HG03354 (cell line): Measurements from ENCODE around the gene LAMA2.
A peak's percentile ranks its signal among the peaks of the same experiment; 100 is the strongest.

ENCODE experiments used
- ATAC-seq: cut with Tn5 transposase; IDR thresholded peaks from one replicate; pipeline ENCODE4 v1.9.1; 2021; ENCODE audit warnings: mild to moderate bottlenecking; ENCODE audit not compliant: unreplicated experiment, poor library complexity, severe bottlenecking

Gene LAMA2

GRCh38 chr6:128882991-128883611, at the start of gene LAMA2:
Gene LAMA2 (plus strand): TSS chr6:128883138. CDS start chr6:128883246, 108 bp downstream.
- ATAC-seq = peak; percentile 57

- no peak for ATAC-seq
These were observed 46.2 kb upstream of the LAMA2 start for GRCh38 chr6:128836761-128837160.

- ATAC-seq = no peak
These were observed 41.4 kb upstream of the LAMA2 start for GRCh38 chr6:128841518-128841917.

- ATAC-seq = no peak
These were observed 38.3 kb upstream of the LAMA2 start for GRCh38 chr6:128844598-128844997.

- ATAC-seq = no peak
These were observed 35.3 kb upstream of the LAMA2 start for GRCh38 chr6:128847431-128848210.

- ATAC-seq = no peak
These were observed 34.6 kb upstream of the LAMA2 start for GRCh38 chr6:128848212-128848935.

GRCh38 chr6:128855581-128856085, 27.3 kb upstream of the LAMA2 start:
- no peak for ATAC-seq

GRCh38 chr6:128857806-128858205, 25.1 kb upstream of the LAMA2 start:
- ATAC-seq = no peak

- no peak for ATAC-seq
These were observed 22.2 kb upstream of the LAMA2 start for GRCh38 chr6:128860782-128861181.

GRCh38 chr6:128863983-128864382, 19.0 kb upstream of the LAMA2 start:
- no peak for ATAC-seq

- no peak for ATAC-seq
These were observed 12.2 kb upstream of the LAMA2 start for GRCh38 chr6:128870746-128871145.

- no peak for ATAC-seq
These were observed 8.1 kb upstream of the LAMA2 start for GRCh38 chr6:128874863-128875262.

GRCh38 chr6:128882560-128882959, 378 bp upstream of the LAMA2 start:
- ATAC-seq = no peak

- ATAC-seq = no peak
These were observed 968 bp downstream of the LAMA2 start for GRCh38 chr6:128883906-128884305.

GRCh38 chr6:128885381-128885780, 2.4 kb downstream of the LAMA2 start:
- no peak for ATAC-seq

GRCh38 chr6:128886706-128887105, 3.8 kb downstream of the LAMA2 start:
- no peak for ATAC-seq

- no peak for ATAC-seq
These were observed 5.7 kb downstream of the LAMA2 start for GRCh38 chr6:128888444-128889175.

GRCh38 chr6:128889870-128890269, 6.9 kb downstream of the LAMA2 start:
- no peak for ATAC-seq

GRCh38 chr6:128892079-128892478, 9.1 kb downstream of the LAMA2 start:
- ATAC-seq = no peak
